Measurements from ENCODE around the gene STAB1. TPM values are rescaled to one million over a fixed set of nuclear protein-coding genes. Genes with fewer than 3 reads are reported as not detected.
A peak's percentile ranks its signal among the peaks of the same experiment; 100 is the strongest.

STAB1 gene
- total RNA-seq, 1 donor from 2014 or later = 0.46 TPM

- no peaks in the 10 kb centered on the region for H3K27me3 Mint-ChIP-seq
- no peak overlapping the region for H3K4me3 Mint-ChIP-seq (ENCODE audit: low read depth)
- peaks cover 9% of the 10 kb centered on the region for H3K4me1 Mint-ChIP-seq (ENCODE audit: low read depth)
- H3K36me3 Mint-ChIP-seq (ENCODE audit: insufficient read depth) = peaks cover 8% of the 10 kb centered on the region
- no peak overlapping the region for H3K27ac Mint-ChIP-seq
- H3K9me3 Mint-ChIP-seq (ENCODE audit: low read depth) = no peaks in the 10 kb centered on the region
- TF ChIP-seq CTCF (IDR thresholded peaks at IDR 0.05; ENCODE audit: unreplicated experiment) = no peak
- DNase-seq (ENCODE audit: low spot score, unreplicated experiment) = no peak
Measured at GRCh38 chr3:52528586-52529375, 33.6 kb downstream of the STAB1 start.

- no peak for DNase-seq (ENCODE audit: low spot score, unreplicated experiment)
- peaks cover 11% of the 10 kb centered on the region for H3K4me1 Mint-ChIP-seq (ENCODE audit: low read depth)
- H3K4me3 Mint-ChIP-seq (ENCODE audit: low read depth) = peak overlapping the region; percentile 35
- peaks cover 3% of the 10 kb centered on the region for H3K36me3 Mint-ChIP-seq (ENCODE audit: insufficient read depth)
- peak overlapping the region; percentile 85 for H3K27ac Mint-ChIP-seq
- H3K9me3 Mint-ChIP-seq (ENCODE audit: low read depth) = no peaks in the 10 kb centered on the region
- no peaks in the 10 kb centered on the region for H3K27me3 Mint-ChIP-seq
- no peak for TF ChIP-seq CTCF (IDR thresholded peaks at IDR 0.05; ENCODE audit: unreplicated experiment)
Measured at GRCh38 chr3:52529376-52530333, 34.5 kb downstream of the STAB1 start.

- Mint-ChIP-seq H3K27me3 (no peaks in the 10 kb centered on the region), H3K36me3 (ENCODE audit: insufficient read depth) (peaks cover 3% of the 10 kb centered on the region), H3K27ac (no peak overlapping the region), H3K4me1 (ENCODE audit: low read depth) (peaks cover 19% of the 10 kb centered on the region), H3K4me3 (ENCODE audit: low read depth) (no peak overlapping the region), H3K9me3 (ENCODE audit: low read depth) (no peaks in the 10 kb centered on the region)
- no peak for DNase-seq (ENCODE audit: low spot score, unreplicated experiment)
- no peak for TF ChIP-seq CTCF (IDR thresholded peaks at IDR 0.05; ENCODE audit: unreplicated experiment)
Measured at GRCh38 chr3:52530918-52531826, 36.0 kb downstream of the STAB1 start.

GRCh38 chr3:52531860-52532516 lies 36.9 kb downstream of the STAB1 start:
- peak overlapping the region; percentile 82 for H3K4me3 Mint-ChIP-seq (ENCODE audit: low read depth)
- TF ChIP-seq CTCF (IDR thresholded peaks at IDR 0.05; ENCODE audit: unreplicated experiment) = no peak
- H3K27me3 Mint-ChIP-seq = no peaks in the 10 kb centered on the region
- peaks cover 1% of the 10 kb centered on the region for H3K36me3 Mint-ChIP-seq (ENCODE audit: insufficient read depth)
- no peaks in the 10 kb centered on the region for H3K9me3 Mint-ChIP-seq (ENCODE audit: low read depth)
- H3K27ac Mint-ChIP-seq = peak overlapping the region; percentile 52
- DNase-seq (ENCODE audit: low spot score, unreplicated experiment) = no peak
- H3K4me1 Mint-ChIP-seq (ENCODE audit: low read depth) = peaks cover 22% of the 10 kb centered on the region
